SU-DHL-6 (cell line): Measurements from ENCODE around the gene ATG101.

Experiments
- H2AFZ ChIP-seq: fragments of 200-600 bp; sonication (generic); 2 replicates; pipeline ENCODE4 v1.6.1; 2014; ENCODE audit warnings: low read depth, mild to moderate bottlenecking, moderate library complexity, mixed read lengths, antibody characterized with exemption, low read length; ENCODE audit not compliant: severe bottlenecking
- H3F3A ChIP-seq: fragments of 200-600 bp; shearing (Covaris generic); 2 replicates; pipeline ENCODE4 v1.6.0; 2016; ENCODE audit warnings: antibody characterized with exemption, mild to moderate bottlenecking; ENCODE audit not compliant: insufficient read depth
- H3K27ac ChIP-seq: fragments of 200-600 bp; sonication (generic); 2 replicates; pipeline ENCODE4 v1.5.1; 2016; ENCODE audit warnings: low read depth, mild to moderate bottlenecking, low read length, moderate library complexity, mixed read lengths
- H3K27me3 ChIP-seq: fragments of 200-600 bp; sonication (generic), shearing (Covaris generic); 2 replicates; pipeline ENCODE4 v1.6.0; 2014; ENCODE audit warnings: mild to moderate bottlenecking, low read length
- H3K36me3 ChIP-seq: fragments of 200-600 bp; sonication (generic); 2 replicates; pipeline ENCODE4 v1.6.1; 2014; ENCODE audit warnings: mild to moderate bottlenecking, low read length, mixed read lengths
- H3K4me2 ChIP-seq: fragments of 300-600, 200-600 bp; shearing (Covaris generic), sonication (generic); 2 replicates; pipeline ENCODE4 v1.6.0; 2014; ENCODE audit warnings: low read length, low read depth, mild to moderate bottlenecking; ENCODE audit not compliant: poor library complexity, severe bottlenecking
- H3K4me3 ChIP-seq: fragments of 200-600 bp; sonication (generic); 2 replicates; pipeline ENCODE4 v1.5.1; 2014; ENCODE audit warnings: antibody characterized with exemption, low read length, mild to moderate bottlenecking, mixed read lengths; ENCODE audit not compliant: insufficient read depth, poor library complexity, severe bottlenecking
- H3K79me2 ChIP-seq: fragments of 200-600 bp; sonication (generic); 2 replicates; pipeline ENCODE4 v1.6.1; 2014; ENCODE audit warnings: mild to moderate bottlenecking, low read length, moderate library complexity; ENCODE audit not compliant: insufficient read depth
- H3K9ac ChIP-seq: fragments of 200-600 bp; sonication (generic); 2 replicates; pipeline ENCODE4 v1.7.0; 2014; ENCODE audit warnings: mild to moderate bottlenecking, low read length
- H3K9me2 ChIP-seq: fragments of 200-600 bp; sonication (generic); replicated peaks from 2 replicates; pipeline ENCODE4 v1.6.1; 2014; ENCODE audit warnings: low read length; ENCODE audit not compliant: insufficient read depth
- H3K9me3 ChIP-seq: fragments of 200-600 bp; sonication (generic); 2 replicates; pipeline ENCODE4 v1.6.1; 2014; ENCODE audit warnings: low read length, mixed read lengths; ENCODE audit not compliant: insufficient read depth
- H4K20me1 ChIP-seq: fragments of 200-600 bp; sonication (generic); 2 replicates; pipeline ENCODE4 v1.6.1; 2014; ENCODE audit warnings: low read depth, mild to moderate bottlenecking, antibody characterized with exemption, low read length, moderate library complexity, mixed read lengths
- CTCF ChIP-seq: fragments of 200-600 bp; sonication (generic); IDR thresholded peaks from one replicate; pipeline ENCODE4 v1.5.1; 2017; ENCODE audit warnings: antibody characterized with exemption, mild to moderate bottlenecking, low read length, moderate library complexity; ENCODE audit not compliant: insufficient read depth, poor library complexity, severe bottlenecking
- EZH2phosphoT487 ChIP-seq: fragments of 200-600 bp; sonication (generic), shearing (Covaris generic); conservative IDR thresholded peaks from 2 replicates; pipeline ENCODE4 v1.6.1; 2018; ENCODE audit warnings: mild to moderate bottlenecking, antibody characterized with exemption, low read length, moderate library complexity, mixed read lengths

ATG101 gene

GRCh38 chr12:52126050-52126604 lies 56.3 kb downstream of the ATG101 start:
- Histone ChIP-seq H3K27ac (no peak overlapping the region), H4K20me1 (no peaks in the 10 kb centered on the region), H3F3A (no peaks in the 10 kb centered on the region), H3K9me2 (no peaks in the 10 kb centered on the region), H3K27me3 (no peaks in the 10 kb centered on the region), H3K79me2 (no peaks in the 10 kb centered on the region), H3K36me3 (no peaks in the 10 kb centered on the region), H3K4me3 (no peak overlapping the region), H3K9me3 (no peaks in the 10 kb centered on the region), H2AFZ (no peak overlapping the region), H3K9ac (no peak overlapping the region), H3K4me2 (no peak overlapping the region)
- TF ChIP-seq CTCF (no peak), EZH2phosphoT487 (no peak)
